NCI-H446 treated with DMSO at 0.1 percent for 48 hours (cell line): ENCODE measurements around the gene PRIMA1.

Experiments
- DNase-seq: peaks from one replicate; lab custom pipeline; 2025; lab: John Stamatoyannopoulos, UW

The PRIMA1 gene

GRCh38 chr14:93794756-93795155 is 6.5 kb upstream of the PRIMA1 start:
- DNase-seq, result no peak

GRCh38 chr14:93793555-93794324 is 5.5 kb upstream of the PRIMA1 start:
- no peak for DNase-seq

- no peak for DNase-seq
Observed at GRCh38 chr14:93792391-93792790, 4.1 kb upstream of the PRIMA1 start.

GRCh38 chr14:93790966-93791365 is 2.7 kb upstream of the PRIMA1 start:
- no peak for DNase-seq

- DNase-seq, result no peak
Observed at GRCh38 chr14:93789228-93790130, 1.2 kb upstream of the PRIMA1 start.

GRCh38 chr14:93788543-93789227 is 400 bp upstream of the PRIMA1 start:
- DNase-seq, result peak; percentile 9

- no peak for DNase-seq
Observed at GRCh38 chr14:93787465-93788292, 606 bp downstream of the PRIMA1 start.

GRCh38 chr14:93785423-93785822 is 2.9 kb downstream of the PRIMA1 start:
- DNase-seq, result no peak

- DNase-seq, result no peak
Observed at GRCh38 chr14:93784878-93785277, 3.4 kb downstream of the PRIMA1 start.

GRCh38 chr14:93780813-93781400 is 7.4 kb downstream of the PRIMA1 start:
- DNase-seq, result no peak

- DNase-seq, result no peak
Observed at GRCh38 chr14:93778856-93779629, 9.2 kb downstream of the PRIMA1 start.

GRCh38 chr14:93778453-93778852 is 9.8 kb downstream of the PRIMA1 start:
- DNase-seq, result no peak

GRCh38 chr14:93775744-93776143 is 12.5 kb downstream of the PRIMA1 start:
- DNase-seq, result no peak

- DNase-seq, result no peak
Observed at GRCh38 chr14:93775158-93775557, 13.1 kb downstream of the PRIMA1 start.

- no peak for DNase-seq
Observed at GRCh38 chr14:93772263-93772662, 16.0 kb downstream of the PRIMA1 start.

- no peak for DNase-seq
Observed at GRCh38 chr14:93765970-93766369, 22.3 kb downstream of the PRIMA1 start.

- DNase-seq, result no peak
Observed at GRCh38 chr14:93765155-93765554, 23.1 kb downstream of the PRIMA1 start.

- no peak for DNase-seq
Observed at GRCh38 chr14:93764211-93764659, 24.1 kb downstream of the PRIMA1 start.

GRCh38 chr14:93759719-93760307 is 28.5 kb downstream of the PRIMA1 start:
- DNase-seq, result peak; percentile 36

- DNase-seq, result no peak
Observed at GRCh38 chr14:93757206-93757605, 31.1 kb downstream of the PRIMA1 start.
